PC-9 (cell line): Measurements from ENCODE around the gene RPS25. TPM values are rescaled to one million over a fixed set of nuclear protein-coding genes. Genes with fewer than 3 reads are reported as not detected.
"Not testable (repeated sequence)": the region's sequence is repeated elsewhere in the genome, so short reads cannot be mapped to it uniquely, and the experiment has no call there.

Experiments used
- BruUV-seq: library from RNA; stranded (reverse); fragments of 400-500 nt; replicated peaks from 2 replicates; lab custom pipeline; 2021; lab: Mats Ljungman, UMichigan
- CTCF ChIA-PET: fragments of 300-600 bp; sonication (Branson Sonifier 250); formaldehyde crosslinking; loops from one replicate; lab custom pipeline; 2022; ENCODE audit warnings: antibody characterized with exemption; lab: Charles Lee
- POLR2A ChIA-PET: fragments of 300-600 bp; sonication (Branson Sonifier 250); formaldehyde crosslinking; loops from one replicate; lab custom pipeline; 2022; ENCODE audit warnings: antibody characterized with exemption; ENCODE audit not compliant: unreplicated experiment; lab: Charles Lee
- DNase-seq, 2 experiments: peaks; one replicate each; pipeline versions ENCODE4 v3.0.0 to v3.0.0-alpha.2; 2015 to 2022; ENCODE audit warnings: mixed read lengths in 1 of 2
- H2AFZ ChIP-seq: fragments of 200-600 bp; sonication (generic); 2 replicates; pipeline ENCODE4 v1.8.1; 2017; ENCODE audit warnings: antibody characterized with exemption
- H3F3A ChIP-seq: fragments of 200-600 bp; sonication (generic); 2 replicates; pipeline ENCODE4 v1.8.1; 2017; ENCODE audit warnings: antibody characterized with exemption, mild to moderate bottlenecking, low read depth; ENCODE audit not compliant: insufficient read depth
- H3K27ac ChIP-seq: fragments of 200-600 bp; sonication (generic); 2 replicates; pipeline ENCODE4 v1.6.1; 2016; ENCODE audit warnings: mixed run types
- H3K27me3 ChIP-seq: fragments of 200-600 bp; sonication (generic); 2 replicates; pipeline ENCODE4 v1.6.1; 2016; ENCODE audit warnings: low read depth, mixed run types; ENCODE audit not compliant: insufficient read depth
- H3K36me3 ChIP-seq: fragments of 200-600 bp; sonication (generic); 2 replicates; pipeline ENCODE4 v1.6.1; 2016; ENCODE audit warnings: low read depth, mixed run types
- H3K4me1 ChIP-seq: fragments of 200-600 bp; sonication (generic); replicated peaks from 2 replicates; pipeline ENCODE4 v1.6.1; 2016; ENCODE audit warnings: mixed run types; ENCODE audit not compliant: insufficient read depth
- H3K4me2 ChIP-seq: fragments of 200-600 bp; sonication (generic); 2 replicates; pipeline ENCODE4 v1.6.1; 2017; ENCODE audit warnings: mixed run types
- H3K4me3 ChIP-seq: fragments of 200-600 bp; sonication (generic); 2 replicates; pipeline ENCODE4 v1.6.1; 2016; ENCODE audit warnings: mixed run types
- H3K79me2 ChIP-seq: fragments of 200-600 bp; sonication (generic); 2 replicates; pipeline ENCODE4 v1.6.1; 2017; ENCODE audit warnings: low read depth, mixed run types
- H3K9me2 ChIP-seq: fragments of 200-600 bp; sonication (generic); 2 replicates; pipeline ENCODE4 v1.8.1; 2017; ENCODE audit warnings: mild to moderate bottlenecking; ENCODE audit not compliant: insufficient read depth
- H3K9me3 ChIP-seq: fragments of 200-600 bp; sonication (generic); 2 replicates; pipeline ENCODE4 v1.8.1; 2016; ENCODE audit warnings: low read depth; ENCODE audit not compliant: insufficient read depth
- H4K20me1 ChIP-seq: fragments of 200-600 bp; sonication (generic); 2 replicates; pipeline ENCODE4 v1.8.1; 2017; ENCODE audit not compliant: insufficient read depth
- CTCF ChIP-seq: fragments of 200-600 bp; sonication (generic); conservative IDR thresholded peaks from 2 replicates; pipeline ENCODE4 v1.6.1; 2017; ENCODE audit warnings: mixed run types, antibody characterized with exemption, mild to moderate bottlenecking, moderate library complexity
- EZH2 ChIP-seq: fragments of 200-600 bp; sonication (generic); IDR thresholded peaks from 2 replicates; pipeline ENCODE4 v1.8.0; 2017; ENCODE audit warnings: antibody characterized with exemption, low read depth
- intact Hi-C: fragments of 100-400 bp; cut with micrococcal nuclease; formaldehyde crosslinking; loops from one replicate; pipeline ENCODE4 v1.10.0; 2022; ENCODE audit not compliant: unreplicated experiment
- total RNA-seq: library from RNA; stranded (reverse); gene quantifications from 2 replicates; pipeline ENCODE4 v1.2.3, GENCODE V29; 2021

The RPS25 gene
- total RNA-seq, 1 experiment from 2014 or later, result 984 TPM

- Histone ChIP-seq H3K79me2 (peaks cover 48% of the 10 kb centered on the region), H3K27me3 (no peaks in the 10 kb centered on the region), H3K4me3 (peak overlapping the region; percentile 86), H2AFZ (peak overlapping the region; percentile 89), H4K20me1 (no peaks in the 10 kb centered on the region), H3K4me1 (peaks cover 33% of the 10 kb centered on the region), H3K4me2 (peak overlapping the region; percentile 96), H3F3A (peaks cover 29% of the 10 kb centered on the region), H3K9me3 (no peaks in the 10 kb centered on the region), H3K27ac (no peak overlapping the region), H3K36me3 (peaks cover 19% of the 10 kb centered on the region), H3K9me2 (no peaks in the 10 kb centered on the region)
- intact Hi-C loops, result no loop called here
- no peak for DNase-seq
- TSS peak; percentile 23 for BruUV-seq
- ChIA-PET CTCF (no interaction called here), POLR2A (interaction anchor here (0.6 kb wide), 2 partner anchors 129 to 307 kb away, joined by 3 read pairs; no protein-coding TSS in a partner anchor)
- TF ChIP-seq EZH2 (no peak), CTCF (no peak; the same call in 1 of the 2 replicates)
Measured at GRCh38 chr11:118996926-118997626, 21.1 kb downstream of the RPS25 start.

GRCh38 chr11:118991486-118992038 lies 26.6 kb downstream of the RPS25 start:
- DNase-seq, H3K27me3 ChIP-seq, H3K9me3 ChIP-seq, intact Hi-C loops, CTCF ChIA-PET, H3K36me3 ChIP-seq, BruUV-seq, H3K27ac ChIP-seq, POLR2A ChIA-PET, H3K79me2 ChIP-seq, H4K20me1 ChIP-seq, H2AFZ ChIP-seq, H3K4me3 ChIP-seq, H3K4me1 ChIP-seq, H3K4me2 ChIP-seq, H3K9me2 ChIP-seq: not testable (repeated sequence)
- peaks cover 27% of the 10 kb centered on the region for H3F3A ChIP-seq

GRCh38 chr11:118988280-118988679 lies 29.9 kb downstream of the RPS25 start:
- Histone ChIP-seq H2AFZ (peak overlapping the region; percentile 18; the same call in 1 of the 2 replicates), H3K4me2 (peak overlapping the region; percentile 35; the same call in 1 of the 2 replicates), H3K4me1 (peaks cover 9% of the 10 kb centered on the region), H3K4me3 (peak overlapping the region; percentile 9; the same call in 1 of the 2 replicates), H3K27ac (peak overlapping the region; percentile 64), H3F3A (peaks cover 27% of the 10 kb centered on the region), H3K9me2 (no peaks in the 10 kb centered on the region), H3K9me3 (no peaks in the 10 kb centered on the region), H3K79me2 (no peaks in the 10 kb centered on the region), H3K27me3 (no peaks in the 10 kb centered on the region), H4K20me1 (no peaks in the 10 kb centered on the region), H3K36me3 (no peaks in the 10 kb centered on the region)
- peak; percentile 60 to 73 for DNase-seq
- ChIA-PET CTCF (no interaction called here), POLR2A (interaction anchor here (0.6 kb wide), 2 partner anchors 95 to 131 kb away, joined by 4 to 13 read pairs; no protein-coding TSS in a partner anchor)
- intact Hi-C loops, result no loop called here
- BruUV-seq, result no TSS peak
- TF ChIP-seq EZH2 (no peak), CTCF (no peak)
